ENCODE results near the gene RPRM. TPM values are rescaled to one million over a fixed set of nuclear protein-coding genes. Genes with fewer than 3 reads are reported as not detected.
A peak's percentile ranks its signal among the peaks of the same experiment; 100 is the strongest.
"Not testable (repeated sequence)": the region's sequence is repeated elsewhere in the genome, so short reads cannot be mapped to it uniquely, and the experiment has no call there.

RPRM gene
- total RNA-seq (2014; rRNA removed; shearing (Covaris generic)) = not detected in 2 replicates
- 0.29 TPM in 1 of 2 replicates, not detected in the other for polyA plus RNA-seq (2015; cell fraction: cytosol; rRNA removed)
- polyA plus RNA-seq (2015; cell fraction: nucleus; rRNA removed) = not detected in 2 replicates

- DNase-seq (ENCODE audit: low read depth, low spot score) = peak; percentile 52
- in situ Hi-C loops (cut with HindIII; ENCODE audit: low pct_unique_long_range_greater_than_20kb, low sequenced_read_pairs) = no loop called here
Measured at GRCh38 chr2:153478289-153479261, at the start of gene RPRM. TSS of gene RPRM (minus strand) at chr2:153478762. CDS start at chr2:153478565, 197 bp downstream.

- DNase-seq (ENCODE audit: low read depth, low spot score) = peak; percentile 66
- in situ Hi-C loops (cut with HindIII; ENCODE audit: low pct_unique_long_range_greater_than_20kb, low sequenced_read_pairs) = no loop called here
Measured at GRCh38 chr2:153519257-153519875, 40.8 kb upstream of the RPRM start.

- in situ Hi-C loops (cut with HindIII; ENCODE audit: low pct_unique_long_range_greater_than_20kb, low sequenced_read_pairs) = no loop called here
- DNase-seq (ENCODE audit: low read depth, low spot score) = no peak
Measured at GRCh38 chr2:153512331-153512730, 33.8 kb upstream of the RPRM start.

- no peak for DNase-seq (ENCODE audit: low read depth, low spot score)
- in situ Hi-C loops (cut with HindIII; ENCODE audit: low pct_unique_long_range_greater_than_20kb, low sequenced_read_pairs) = no loop called here
Measured at GRCh38 chr2:153510996-153511395, 32.4 kb upstream of the RPRM start.

- in situ Hi-C loops (cut with HindIII; ENCODE audit: low pct_unique_long_range_greater_than_20kb, low sequenced_read_pairs) = no loop called here
- no peak for DNase-seq (ENCODE audit: low read depth, low spot score)
Measured at GRCh38 chr2:153509133-153509532, 30.6 kb upstream of the RPRM start.

- in situ Hi-C loops (cut with HindIII; ENCODE audit: low pct_unique_long_range_greater_than_20kb, low sequenced_read_pairs) = not testable (repeated sequence)
Measured at GRCh38 chr2:153506499-153506898, 27.9 kb upstream of the RPRM start.

GRCh38 chr2:153499439-153499838, 20.9 kb upstream of the RPRM start:
- no peak for DNase-seq (ENCODE audit: low read depth, low spot score)
- in situ Hi-C loops (cut with HindIII; ENCODE audit: low pct_unique_long_range_greater_than_20kb, low sequenced_read_pairs) = no loop called here

More at GRCh38 chr2:153506499-153506898, 27.9 kb upstream of the RPRM start:
- not testable (repeated sequence) for DNase-seq (ENCODE audit: low read depth, low spot score)

- DNase-seq (ENCODE audit: low read depth, low spot score) = peak; percentile 3
- in situ Hi-C loops (cut with HindIII; ENCODE audit: low pct_unique_long_range_greater_than_20kb, low sequenced_read_pairs) = no loop called here
Measured at GRCh38 chr2:153497938-153498629, 19.5 kb upstream of the RPRM start.

- no peak for DNase-seq (ENCODE audit: low read depth, low spot score)
- in situ Hi-C loops (cut with HindIII; ENCODE audit: low pct_unique_long_range_greater_than_20kb, low sequenced_read_pairs) = no loop called here
Measured at GRCh38 chr2:153495725-153496124, 17.2 kb upstream of the RPRM start.

GRCh38 chr2:153488072-153488471, 9.5 kb upstream of the RPRM start:
- in situ Hi-C loops (cut with HindIII; ENCODE audit: low pct_unique_long_range_greater_than_20kb, low sequenced_read_pairs) = no loop called here
- DNase-seq (ENCODE audit: low read depth, low spot score) = no peak

- no peak for DNase-seq (ENCODE audit: low read depth, low spot score)
- in situ Hi-C loops (cut with HindIII; ENCODE audit: low pct_unique_long_range_greater_than_20kb, low sequenced_read_pairs) = no loop called here
Measured at GRCh38 chr2:153487448-153487847, 8.9 kb upstream of the RPRM start.

GRCh38 chr2:153479573-153479972, 1.0 kb upstream of the RPRM start:
- in situ Hi-C loops (cut with HindIII; ENCODE audit: low pct_unique_long_range_greater_than_20kb, low sequenced_read_pairs) = no loop called here
- DNase-seq (ENCODE audit: low read depth, low spot score) = no peak

- DNase-seq (ENCODE audit: low read depth, low spot score) = peak; percentile 4
- in situ Hi-C loops (cut with HindIII; ENCODE audit: low pct_unique_long_range_greater_than_20kb, low sequenced_read_pairs) = no loop called here
Measured at GRCh38 chr2:153477636-153478288, 800 bp downstream of the RPRM start.

GRCh38 chr2:153476816-153477635, 1.5 kb downstream of the RPRM start:
- in situ Hi-C loops (cut with HindIII; ENCODE audit: low pct_unique_long_range_greater_than_20kb, low sequenced_read_pairs) = no loop called here
- DNase-seq (ENCODE audit: low read depth, low spot score) = peak; percentile 1

- in situ Hi-C loops (cut with HindIII; ENCODE audit: low pct_unique_long_range_greater_than_20kb, low sequenced_read_pairs) = no loop called here
- DNase-seq (ENCODE audit: low read depth, low spot score) = no peak
Measured at GRCh38 chr2:153476491-153476815, 2.1 kb downstream of the RPRM start.

GRCh38 chr2:153474876-153475435, 3.6 kb downstream of the RPRM start:
- in situ Hi-C loops (cut with HindIII; ENCODE audit: low pct_unique_long_range_greater_than_20kb, low sequenced_read_pairs) = no loop called here
- DNase-seq (ENCODE audit: low read depth, low spot score) = no peak

GRCh38 chr2:153474407-153474806, 4.2 kb downstream of the RPRM start:
- in situ Hi-C loops (cut with HindIII; ENCODE audit: low pct_unique_long_range_greater_than_20kb, low sequenced_read_pairs) = no loop called here

More at GRCh38 chr2:153474407-153474806, 4.2 kb downstream of the RPRM start:
- no peak for DNase-seq (ENCODE audit: low read depth, low spot score)

All from SK-MEL-5 (cell line).